Keratinocyte (primary cell): ENCODE data around the gene GAB2. TPM values are rescaled to one million over a fixed set of nuclear protein-coding genes. Genes with fewer than 3 reads are reported as not detected.

Experiments used
- DNase-seq: peaks from one replicate; pipeline ENCODE4 v3.0.0-alpha.2; 2011; ENCODE audit warnings: low read depth, missing footprints, low spot score
- FAIRE-seq: peaks from 2 replicates; lab custom pipeline; 2011; peaks lifted over from hg19 to GRCh38; lab: Jason Lieb, UNC
- H2AFZ ChIP-seq: 2 replicates; pipeline ENCODE4 v1.6.0; 2012; ENCODE audit warnings: low read length, control low read depth, inconsistent platforms; ENCODE audit not compliant: control insufficient read depth
- H3K27ac ChIP-seq: 2 replicates; pipeline ENCODE4 v1.5.1; 2011; ENCODE audit warnings: low read length; ENCODE audit not compliant: control insufficient read depth, insufficient read depth
- H3K27me3 ChIP-seq: 3 replicates; pipeline ENCODE4 v1.6.0; 2011; ENCODE audit warnings: low read length; ENCODE audit not compliant: control insufficient read depth, insufficient read depth; ENCODE audit errors: extremely low read depth
- H3K36me3 ChIP-seq, 2 experiments: 2 replicates in 1 of 2; 3 replicates in 1 of 2; pipeline ENCODE4 v1.5.1; 2011; ENCODE audit warnings: low read length in 2 of 2, mild to moderate bottlenecking in 1 of 2; ENCODE audit not compliant: control insufficient read depth in 2 of 2, insufficient read depth in 2 of 2; ENCODE audit errors: extremely low read depth in 1 of 2
- H3K4me1 ChIP-seq: 3 replicates; pipeline ENCODE4 v1.5.1; 2011; ENCODE audit warnings: low read length; ENCODE audit not compliant: control insufficient read depth, insufficient read depth; ENCODE audit errors: extremely low read depth
- H3K4me2 ChIP-seq: 3 replicates; pipeline ENCODE4 v1.6.0; 2011; ENCODE audit warnings: low read depth, low read length; ENCODE audit not compliant: control insufficient read depth, insufficient read depth; ENCODE audit errors: extremely low read depth
- H3K4me3 ChIP-seq, 3 experiments: fragments of 200-600 bp in 1 of 3; sonication (generic) in 1 of 3; 2 replicates in 2 of 3; 3 replicates in 1 of 3; pipeline ENCODE4 v1.5.1; 2011 to 2016; ENCODE audit warnings: low read length in 3 of 3, mild to moderate bottlenecking in 3 of 3, control low read depth in 2 of 3, inconsistent platforms in 1 of 3, low read depth in 1 of 3, mixed read lengths in 1 of 3, mixed run types in 1 of 3, moderate library complexity in 1 of 3; ENCODE audit not compliant: control insufficient read depth in 2 of 3, insufficient read depth in 2 of 3; ENCODE audit errors: extremely low read depth in 1 of 3
- H3K79me2 ChIP-seq: 2 replicates; pipeline ENCODE4 v1.6.0; 2012; ENCODE audit warnings: low read length; ENCODE audit not compliant: control insufficient read depth, insufficient read depth
- H3K9ac ChIP-seq: 3 replicates; pipeline ENCODE4 v1.6.0; 2011; ENCODE audit warnings: low read length; ENCODE audit not compliant: control insufficient read depth, insufficient read depth; ENCODE audit errors: extremely low read depth
- H3K9me1 ChIP-seq: 3 replicates; pipeline ENCODE4 v1.6.0; 2011; ENCODE audit warnings: low read length; ENCODE audit not compliant: control insufficient read depth, insufficient read depth; ENCODE audit errors: extremely low read depth
- H3K9me3 ChIP-seq: 2 replicates; pipeline ENCODE4 v1.5.1; 2012; ENCODE audit warnings: low read depth, low read length; ENCODE audit not compliant: control insufficient read depth
- H4K20me1 ChIP-seq: 3 replicates; pipeline ENCODE4 v1.6.0; 2011; ENCODE audit warnings: low read length; ENCODE audit not compliant: control insufficient read depth, insufficient read depth; ENCODE audit errors: extremely low read depth
- EZH2 ChIP-seq: IDR thresholded peaks from one replicate; pipeline ENCODE4 v1.6.1; 2012; ENCODE audit warnings: inconsistent platforms, mild to moderate bottlenecking, low read length, moderate library complexity
- dilution Hi-C: fragments of 300-500 bp; cut with MboI; formaldehyde crosslinking; loops from one replicate; pipeline ENCODE4 v1.7.0; 2020; ENCODE audit warnings: low sequenced_read_pairs; ENCODE audit not compliant: extremely low pct_ligation_motif_present
- polyA plus RNA-seq, 5 experiments: library from polyadenylated mRNA; depleted of rRNA in 3 of 5; stranded (reverse) in 3 of 5; stranded (forward) in 1 of 5; unstranded in 1 of 5; fragments of >200 nt; gene quantifications; 1 replicate in 1 of 5; 2 replicates in 3 of 5; 3 replicates in 1 of 5; pipeline versions ENCODE4 v1.2.1 to v1.2.3, GENCODE V29; 2011 to 2012; ENCODE audit warnings: missing spikeins in 2 of 5, low read depth in 1 of 5, low replicate concordance in 1 of 5
- TF ChIP-seq, protein P1 (sequence below), 3 experiments: IDR thresholded peaks in 1 of 3; conservative IDR thresholded peaks in 1 of 3; optimal IDR thresholded peaks in 1 of 3; 2 replicates in 2 of 3; 3 replicates in 1 of 3; pipeline versions ENCODE3 to v1.5.1; 2011; ENCODE audit warnings: low read length in 3 of 3, mild to moderate bottlenecking in 3 of 3, moderate library complexity in 2 of 3, control low read depth in 1 of 3, inconsistent platforms in 1 of 3; ENCODE audit not compliant: insufficient read depth in 2 of 3; ENCODE audit errors: extremely low read depth in 1 of 3

GAB2 gene
- polyA plus RNA-seq, 1 donor (not counting 4 experiments of a cell fraction or from before 2014, with no cell fraction given) = 0.68 TPM

DNA sequence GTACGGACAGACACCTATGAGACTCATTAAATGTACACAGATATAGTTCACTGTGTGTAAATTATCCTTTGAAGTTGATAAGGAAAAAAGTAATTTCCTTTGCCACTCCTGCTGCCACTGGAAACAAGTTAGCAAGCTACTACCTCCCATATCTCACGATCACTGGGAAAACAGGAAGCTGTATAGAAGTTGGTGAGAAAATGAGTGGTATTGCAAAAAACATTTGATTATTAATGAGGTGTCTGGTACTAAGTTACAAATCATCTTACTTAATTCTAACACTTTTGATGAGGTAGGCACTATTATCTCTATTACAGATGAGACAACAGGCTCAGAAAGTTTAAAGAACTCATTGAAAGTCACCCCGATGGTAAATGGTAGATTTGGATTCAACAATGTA lies 68.5 kb downstream of the GAB2 start:
- TF ChIP-seq, protein P1, sequence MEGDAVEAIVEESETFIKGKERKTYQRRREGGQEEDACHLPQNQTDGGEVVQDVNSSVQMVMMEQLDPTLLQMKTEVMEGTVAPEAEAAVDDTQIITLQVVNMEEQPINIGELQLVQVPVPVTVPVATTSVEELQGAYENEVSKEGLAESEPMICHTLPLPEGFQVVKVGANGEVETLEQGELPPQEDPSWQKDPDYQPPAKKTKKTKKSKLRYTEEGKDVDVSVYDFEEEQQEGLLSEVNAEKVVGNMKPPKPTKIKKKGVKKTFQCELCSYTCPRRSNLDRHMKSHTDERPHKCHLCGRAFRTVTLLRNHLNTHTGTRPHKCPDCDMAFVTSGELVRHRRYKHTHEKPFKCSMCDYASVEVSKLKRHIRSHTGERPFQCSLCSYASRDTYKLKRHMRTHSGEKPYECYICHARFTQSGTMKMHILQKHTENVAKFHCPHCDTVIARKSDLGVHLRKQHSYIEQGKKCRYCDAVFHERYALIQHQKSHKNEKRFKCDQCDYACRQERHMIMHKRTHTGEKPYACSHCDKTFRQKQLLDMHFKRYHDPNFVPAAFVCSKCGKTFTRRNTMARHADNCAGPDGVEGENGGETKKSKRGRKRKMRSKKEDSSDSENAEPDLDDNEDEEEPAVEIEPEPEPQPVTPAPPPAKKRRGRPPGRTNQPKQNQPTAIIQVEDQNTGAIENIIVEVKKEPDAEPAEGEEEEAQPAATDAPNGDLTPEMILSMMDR (optimal IDR thresholded peaks at IDR 0.05 in 1 of 3, IDR thresholded peaks at IDR 0.05 in 1 of 3, conservative IDR thresholded peaks at IDR 0.05 in 1 of 3; ENCODE audit: extremely low read depth in 1 of 3, insufficient read depth in 2 of 3, low read length in 3 of 3) = no peak
- TF ChIP-seq EZH2 = no peak
- H3K4me1 ChIP-seq = no peaks in the 10 kb centered on the region
- H3K9me1 ChIP-seq = no peaks in the 10 kb centered on the region
- no peaks in the 10 kb centered on the region for H3K27me3 ChIP-seq
- no peak overlapping the region for H3K4me2 ChIP-seq
- no peak overlapping the region for H3K4me3 ChIP-seq
- FAIRE-seq (no peak), DNase-seq (no peak)
- no peaks in the 10 kb centered on the region for H3K9me3 ChIP-seq
- no peaks in the 10 kb centered on the region for H3K36me3 ChIP-seq
- H3K79me2 ChIP-seq = no peaks in the 10 kb centered on the region
- dilution Hi-C loops = no loop called here
- H2AFZ ChIP-seq = no peak overlapping the region
- H3K9ac ChIP-seq = no peak overlapping the region
- H4K20me1 ChIP-seq = no peaks in the 10 kb centered on the region
- H3K27ac ChIP-seq = no peak overlapping the region

DNA sequence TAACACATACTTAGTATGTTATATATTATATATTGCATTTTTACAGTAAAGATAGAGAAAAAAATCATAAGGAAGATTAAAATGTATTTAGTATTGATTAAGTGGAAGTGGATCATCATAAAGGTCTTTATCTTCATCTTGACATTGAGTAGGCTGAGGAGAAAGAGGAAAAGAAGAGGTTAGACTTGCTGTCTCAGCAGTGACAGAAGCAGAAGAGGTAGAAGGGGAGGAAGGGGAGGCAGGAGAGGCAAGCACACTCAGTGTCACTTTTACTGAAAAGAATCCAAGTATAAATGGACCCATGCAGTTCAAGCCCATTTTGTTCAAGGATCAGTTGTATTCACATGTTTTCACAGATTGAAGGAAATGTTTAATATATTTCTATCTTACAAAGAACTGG lies 69.7 kb downstream of the GAB2 start:
- no peak overlapping the region for H3K4me3 ChIP-seq
- no peak for TF ChIP-seq EZH2
- TF ChIP-seq, protein P1 (optimal IDR thresholded peaks at IDR 0.05 in 1 of 3, IDR thresholded peaks at IDR 0.05 in 1 of 3, conservative IDR thresholded peaks at IDR 0.05 in 1 of 3; ENCODE audit: extremely low read depth in 1 of 3, insufficient read depth in 2 of 3, low read length in 3 of 3) = no peak
- no peaks in the 10 kb centered on the region for H3K4me1 ChIP-seq
- H3K4me2 ChIP-seq = no peak overlapping the region
- H3K27ac ChIP-seq = no peak overlapping the region
- no peaks in the 10 kb centered on the region for H3K9me1 ChIP-seq
- H3K9ac ChIP-seq = no peak overlapping the region
- FAIRE-seq (no peak), DNase-seq (no peak)
- H4K20me1 ChIP-seq = no peaks in the 10 kb centered on the region
- no peaks in the 10 kb centered on the region for H3K9me3 ChIP-seq
- dilution Hi-C loops = no loop called here
- H3K79me2 ChIP-seq = no peaks in the 10 kb centered on the region
- no peaks in the 10 kb centered on the region for H3K27me3 ChIP-seq
- H3K36me3 ChIP-seq = no peaks in the 10 kb centered on the region
- no peak overlapping the region for H2AFZ ChIP-seq
